Ovary (tissue), 9 donors: ENCODE data around the gene MDC1. TPM values are rescaled to one million over a fixed set of nuclear protein-coding genes. Genes with fewer than 3 reads are reported as not detected.
"Not testable (repeated sequence)": the region's sequence is repeated elsewhere in the genome, so short reads cannot be mapped to it uniquely, and the experiment has no call there.

Source experiments
- DNase-seq, 5 donors: peaks; one replicate each; pipeline ENCODE4 v3.0.0-alpha.2; 2019 to 2020
- H3K27ac ChIP-seq, 2 donors: fragments of 200-600 bp; one replicate each; pipeline versions ENCODE4 v1.5.1 to v1.8.0; 2019 to 2022
- H3K27me3 ChIP-seq: fragments of 200-600 bp; one replicate; pipeline ENCODE4 v1.8.0; 2022
- H3K36me3 ChIP-seq: fragments of 200-600 bp; sonication (generic); one replicate; pipeline ENCODE4 v1.5.1; 2019
- H3K4me1 ChIP-seq: one replicate; pipeline ENCODE4 v1.8.1; 2013; ENCODE audit warnings: mild to moderate bottlenecking, moderate library complexity; ENCODE audit not compliant: insufficient read depth
- H3K4me3 ChIP-seq: fragments of 200-600 bp; sonication (generic); one replicate; pipeline ENCODE4 v1.5.1; 2017
- H3K9me3 ChIP-seq, 2 donors: fragments of 200-600 bp in 1 of 2; sonication (generic) in 1 of 2; one replicate each; pipeline versions ENCODE4 v1.5.1 to v1.8.1; 2013 to 2019; ENCODE audit warnings: mild to moderate bottlenecking in 1 of 2, moderate library complexity in 1 of 2
- EP300 ChIP-seq: sonication (generic); formaldehyde crosslinking; IDR thresholded peaks from one replicate; pipeline ENCODE4 v1.6.1; 2017; ENCODE audit warnings: antibody characterized with exemption
- POLR2A ChIP-seq: fragments of 450-650 bp; IDR thresholded peaks from one replicate; pipeline ENCODE4 v1.6.1; 2017; ENCODE audit warnings: antibody characterized with exemption, mild to moderate bottlenecking, moderate library complexity
- WGBS, 3 donors: extraction: QIAGEN DNeasy Blood & Tissue Kit in 1 of 3; methylation state at CpG; one replicate each; pipeline versions ENCODE4 v1.1.5 to v1.1.7; 2013 to 2017; 5-methylcytosine and 5-hydroxymethylcytosine counted together
- intact Hi-C, 4 donors: fragments of 100-400 bp; cut with DNase I; formaldehyde crosslinking; loops; one replicate each; pipeline versions ENCODE4 v1.11.0 to v1.15.1; 2022 to 2023
- polyA plus RNA-seq, 2 donors: library from polyadenylated mRNA; stranded (reverse); fragments of 200-250 nt in 1 of 2; fragments of 350-450 nt in 1 of 2; fragmentation: Illumina TruSeq in 1 of 2; extraction: RNeasy Lipid Tissue Mini Kit (QIAGEN cat#74804) in 1 of 2; gene quantifications; one replicate each; pipeline ENCODE4 v1.2.3, GENCODE V29; 2013 to 2014
- total RNA-seq, 7 donors: library from RNA; depleted of rRNA in 2 of 7; stranded (reverse); fragments of >200 nt in 2 of 7; fragmentation: NEBNext Ultra II Directional in 3 of 7; extraction: Animal tissue kit (Norgen Biotek cat#: 25700) in 3 of 7; gene quantifications; one replicate each; pipeline versions ENCODE4 v1.1.0 to v1.2.4, GENCODE V29; 2016 to 2023
- TF ChIP-seq, protein P1 (sequence below), 3 donors: fragments of 450-650 bp in 2 of 3; fragments of 200-600 bp in 1 of 3; IDR thresholded peaks; one replicate each; pipeline versions ENCODE4 v1.5.1 to v1.8.0; 2016 to 2022; ENCODE audit warnings: antibody characterized with exemption in 3 of 3, mild to moderate bottlenecking in 1 of 3
- donor health status: DM: no; HTN: no; CAD: no; lungs with moderate emphysema.
- donor health status: DM: no; HTN: no; CAD: no.
- donor health status: Bipolar disorder and iron deficiency.
- donor health status: DM: yes; HTN: yes; CAD: no.
- donor health status: DM: no; HTN: no; CAD: no.
- donor health status: DM: yes; HTN: yes; CAD: no.

The MDC1 gene
- total and polyA plus RNA-seq, 9 donors = 13.1 to 62.5 (median 39.2) TPM

GRCh38 chr6:30670760-30671527 lies 46.1 kb downstream of the MDC1 start:
- DNase-seq = no peak
- no peaks in the 10 kb centered on the region for H3K9me3 ChIP-seq
- intact Hi-C loops = loop anchor here in 2 of 4 donors (10.0 kb wide), 3 partner anchors 126 to 404 kb away; no protein-coding TSS in a partner anchor
- no peaks in the 10 kb centered on the region for H3K27me3 ChIP-seq
- WGBS, 3 donors = 80 to 86% (median 84%) methylated on average over 27 of the region's 27 CpGs
- TF ChIP-seq POLR2A (no peak), EP300 (no peak)
- TF ChIP-seq, protein P1, sequence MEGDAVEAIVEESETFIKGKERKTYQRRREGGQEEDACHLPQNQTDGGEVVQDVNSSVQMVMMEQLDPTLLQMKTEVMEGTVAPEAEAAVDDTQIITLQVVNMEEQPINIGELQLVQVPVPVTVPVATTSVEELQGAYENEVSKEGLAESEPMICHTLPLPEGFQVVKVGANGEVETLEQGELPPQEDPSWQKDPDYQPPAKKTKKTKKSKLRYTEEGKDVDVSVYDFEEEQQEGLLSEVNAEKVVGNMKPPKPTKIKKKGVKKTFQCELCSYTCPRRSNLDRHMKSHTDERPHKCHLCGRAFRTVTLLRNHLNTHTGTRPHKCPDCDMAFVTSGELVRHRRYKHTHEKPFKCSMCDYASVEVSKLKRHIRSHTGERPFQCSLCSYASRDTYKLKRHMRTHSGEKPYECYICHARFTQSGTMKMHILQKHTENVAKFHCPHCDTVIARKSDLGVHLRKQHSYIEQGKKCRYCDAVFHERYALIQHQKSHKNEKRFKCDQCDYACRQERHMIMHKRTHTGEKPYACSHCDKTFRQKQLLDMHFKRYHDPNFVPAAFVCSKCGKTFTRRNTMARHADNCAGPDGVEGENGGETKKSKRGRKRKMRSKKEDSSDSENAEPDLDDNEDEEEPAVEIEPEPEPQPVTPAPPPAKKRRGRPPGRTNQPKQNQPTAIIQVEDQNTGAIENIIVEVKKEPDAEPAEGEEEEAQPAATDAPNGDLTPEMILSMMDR (IDR thresholded peaks at IDR 0.05) = no peak
- peaks cover 4% of the 10 kb centered on the region for H3K4me1 ChIP-seq
- no peak overlapping the region for H3K27ac ChIP-seq
- H3K4me3 ChIP-seq = no peak overlapping the region
- H3K36me3 ChIP-seq = no peaks in the 10 kb centered on the region

GRCh38 chr6:30666300-30666699 lies 50.8 kb downstream of the MDC1 start:
- H3K4me1 ChIP-seq, H3K9me3 ChIP-seq, H3K36me3 ChIP-seq, DNase-seq, H3K27me3 ChIP-seq, H3K4me3 ChIP-seq, H3K27ac ChIP-seq, intact Hi-C loops: not testable (repeated sequence)
- WGBS, 3 donors = 70 to 89% (median 72%) methylated on average over 2 of the region's 2 CpGs

DNA sequence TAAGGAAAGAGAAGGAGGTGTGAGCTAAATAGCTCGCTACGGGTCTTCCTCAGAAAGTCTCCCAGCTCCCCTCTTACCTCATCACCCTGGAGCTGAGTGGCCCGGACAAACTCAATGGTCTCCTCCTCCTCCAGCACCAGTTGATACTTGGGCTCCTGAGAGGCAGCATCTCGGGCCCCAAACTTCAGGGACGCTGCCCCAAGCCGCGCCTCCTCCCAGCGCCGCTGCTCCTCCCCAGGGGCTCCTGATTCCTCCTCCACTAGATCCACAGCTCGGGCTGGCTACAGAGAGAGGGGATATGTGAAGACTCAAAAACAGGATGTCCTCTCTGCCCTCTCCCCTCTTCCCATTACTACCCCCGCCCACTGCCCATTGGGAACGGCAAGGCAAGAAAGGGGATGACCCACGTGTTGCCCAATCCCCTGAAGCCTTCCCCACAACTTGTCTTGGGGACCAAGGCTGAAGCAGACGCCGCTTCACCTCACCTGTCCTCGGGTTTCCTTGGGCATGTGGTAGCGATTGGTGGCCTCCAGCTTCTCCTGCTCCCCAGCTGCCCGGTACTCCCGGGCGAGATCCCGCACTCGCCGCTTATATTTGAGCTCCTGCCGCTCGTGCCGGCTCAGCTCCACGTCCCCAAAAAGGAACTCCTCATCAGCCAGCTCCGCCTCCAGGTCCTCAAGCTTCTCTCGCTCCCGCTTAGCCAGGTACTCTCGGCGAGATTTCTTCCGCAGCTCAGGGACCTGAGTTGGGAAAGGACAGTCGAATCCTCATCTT lies 51.9 kb downstream of the MDC1 start:
- Histone ChIP-seq H3K4me1 (no peaks in the 10 kb centered on the region), H3K27ac (no peak overlapping the region), H3K4me3 (no peak overlapping the region), H3K27me3 (no peaks in the 10 kb centered on the region), H3K36me3 (no peaks in the 10 kb centered on the region), H3K9me3 (no peaks in the 10 kb centered on the region)
- TF ChIP-seq POLR2A (no peak), EP300 (no peak)
- TF ChIP-seq, protein P1 (IDR thresholded peaks at IDR 0.05) = no peak
- DNase-seq = no peak
- intact Hi-C loops = no loop called here
- 88 to 90% (median 89%) methylated on average over 34 of the region's 34 CpGs for WGBS, 3 donors

- not testable (repeated sequence) for H3K27ac ChIP-seq, H3K4me3 ChIP-seq, H3K4me1 ChIP-seq, H3K36me3 ChIP-seq, DNase-seq, H3K9me3 ChIP-seq, H3K27me3 ChIP-seq
- WGBS, 3 donors = 86 to 88% (median 87%) methylated on average over 5 of the region's 5 CpGs
- intact Hi-C loops = loop anchor here in 1 of 4 donors (10.0 kb wide), 1 partner anchor 163 kb away; no protein-coding TSS in a partner anchor
These were observed 59.2 kb downstream of the MDC1 start for GRCh38 chr6:30657922-30658321.

DNA sequence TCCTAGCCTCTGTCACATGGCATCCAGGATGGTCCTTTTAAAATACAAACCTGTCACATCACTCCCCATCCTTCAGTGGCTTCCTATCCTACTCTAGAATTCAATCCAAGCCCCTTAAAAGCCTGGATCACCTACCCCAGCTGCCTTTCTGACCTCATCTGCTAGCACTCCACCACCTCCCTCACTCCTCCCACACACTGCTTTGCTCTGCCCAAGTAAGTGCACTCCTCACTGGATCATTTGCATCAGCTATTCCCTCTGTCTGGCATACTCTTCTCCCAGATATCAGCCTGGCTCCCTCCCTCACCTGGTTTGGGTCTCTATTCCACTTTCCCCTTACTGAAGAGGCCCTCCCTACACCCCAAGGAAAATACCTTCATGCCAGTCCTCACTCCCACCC lies 59.6 kb downstream of the MDC1 start:
- Histone ChIP-seq H3K4me1 (no peaks in the 10 kb centered on the region), H3K9me3 (no peaks in the 10 kb centered on the region), H3K36me3 (no peaks in the 10 kb centered on the region), H3K4me3 (no peak overlapping the region), H3K27me3 (no peaks in the 10 kb centered on the region), H3K27ac (no peak overlapping the region)
- TF ChIP-seq POLR2A (no peak), EP300 (no peak)
- TF ChIP-seq, protein P1 (IDR thresholded peaks at IDR 0.05) = no peak
- intact Hi-C loops = loop anchor here in 1 of 4 donors (10.0 kb wide), 1 partner anchor 163 kb away; no protein-coding TSS in a partner anchor
- DNase-seq = no peak
